Mesothelial cell of epicardium (in vitro differentiated cells): ENCODE measurements around the gene CHRM2. TPM values are rescaled to one million over a fixed set of nuclear protein-coding genes. Genes with fewer than 3 reads are reported as not detected.

ENCODE experiments used
- DNase-seq, 2 experiments: peaks; one replicate each; pipeline ENCODE4 v3.0.0; 2021; ENCODE audit warnings: low spot score in 2 of 2; ENCODE audit not compliant: unreplicated experiment in 2 of 2
- H3K27ac Mint-ChIP-seq: 2 replicates; pipeline ENCODE4 v1.8.0; 2021; ENCODE audit warnings: mixed read lengths
- H3K27me3 Mint-ChIP-seq: 2 replicates; pipeline ENCODE4 v1.8.0; 2021; ENCODE audit warnings: low read depth, mixed read lengths
- H3K36me3 Mint-ChIP-seq: 2 replicates; pipeline ENCODE4 v1.8.0; 2021; ENCODE audit warnings: mixed read lengths
- H3K4me1 Mint-ChIP-seq: 2 replicates; pipeline ENCODE4 v1.8.0; 2021; ENCODE audit warnings: mixed read lengths
- H3K4me3 Mint-ChIP-seq: 2 replicates; pipeline ENCODE4 v1.8.0; 2021; ENCODE audit warnings: mild to moderate bottlenecking, moderate library complexity, mixed read lengths
- H3K9me3 Mint-ChIP-seq: 2 replicates; pipeline ENCODE4 v1.8.0; 2021; ENCODE audit warnings: mixed read lengths
- CTCF ChIP-seq: fragments of 200-600 bp; sonication (generic); IDR thresholded peaks from one replicate; pipeline ENCODE4 v1.5.0; 2021; ENCODE audit warnings: antibody characterized with exemption; ENCODE audit not compliant: unreplicated experiment
- total RNA-seq: library from RNA; stranded (reverse); gene quantifications from 3 replicates; pipeline ENCODE4 v1.2.1, GENCODE V29; 2021

The CHRM2 gene
- total RNA-seq, 1 donor from 2014 or later, result 41.6 TPM

- H3K36me3 Mint-ChIP-seq, result peaks cover 36% of the 10 kb centered on the region
- H3K9me3 Mint-ChIP-seq, result peaks cover 11% of the 10 kb centered on the region
- peaks cover 12% of the 10 kb centered on the region for H3K4me1 Mint-ChIP-seq
- no peak overlapping the region for H3K27ac Mint-ChIP-seq
- no peaks in the 10 kb centered on the region for H3K27me3 Mint-ChIP-seq
- no peak for DNase-seq
- H3K4me3 Mint-ChIP-seq, result no peak overlapping the region
- TF ChIP-seq CTCF, result no peak
Measured at GRCh38 chr7:136957391-136957790, 88.9 kb downstream of the CHRM2 start.

DNA sequence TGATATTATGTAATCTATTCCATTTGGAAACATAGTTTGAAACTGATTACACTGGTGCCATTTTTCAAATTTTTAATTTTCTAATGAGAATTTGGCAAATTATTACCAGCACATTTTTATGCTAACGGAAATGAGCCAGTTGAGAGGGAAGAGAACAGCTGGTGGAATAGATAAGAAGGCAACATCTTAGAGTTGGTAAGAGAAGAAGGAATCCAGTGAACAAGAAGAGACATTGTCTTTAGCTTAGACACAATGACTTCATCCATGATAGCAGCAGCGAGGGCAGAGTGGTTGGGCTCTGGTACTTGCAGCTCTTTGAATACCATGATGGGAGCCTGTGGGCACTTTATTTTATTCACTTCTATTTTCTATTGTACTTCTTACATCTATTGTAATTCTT lies 89.6 kb downstream of the CHRM2 start:
- Mint-ChIP-seq H3K4me1 (peaks cover 15% of the 10 kb centered on the region), H3K27me3 (no peaks in the 10 kb centered on the region)

DNA sequence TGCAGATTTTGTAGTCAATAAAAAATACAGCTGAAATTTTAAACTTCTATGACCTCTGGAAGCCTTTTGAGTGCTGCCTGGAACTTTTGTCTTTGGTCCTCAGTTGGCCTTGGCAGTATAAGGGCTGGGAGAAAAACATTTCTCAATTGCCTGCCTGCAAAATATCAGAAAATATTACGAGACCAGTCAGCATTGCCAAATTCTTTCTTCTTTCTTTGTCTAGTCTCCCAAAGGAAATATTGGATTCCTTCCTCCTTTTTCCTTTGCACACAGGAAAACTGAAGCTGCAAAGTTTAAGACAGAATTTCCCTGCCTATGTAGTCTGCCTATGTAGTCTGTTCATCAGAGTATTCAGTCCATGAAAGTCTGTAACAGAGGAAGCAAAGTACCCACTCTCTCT lies 95.9 kb downstream of the CHRM2 start:
- TF ChIP-seq CTCF, result no peak
- H3K27me3 Mint-ChIP-seq, result no peaks in the 10 kb centered on the region
- no peak overlapping the region for H3K4me3 Mint-ChIP-seq
- H3K9me3 Mint-ChIP-seq, result peaks cover 1% of the 10 kb centered on the region
- DNase-seq, result no peak
- no peak overlapping the region for H3K27ac Mint-ChIP-seq
- H3K36me3 Mint-ChIP-seq, result peaks cover 9% of the 10 kb centered on the region
- H3K4me1 Mint-ChIP-seq, result peaks cover 15% of the 10 kb centered on the region

More for the DNA sequence above, 89.6 kb downstream of the CHRM2 start:
- TF ChIP-seq CTCF, result no peak
- Mint-ChIP-seq H3K36me3 (peaks cover 30% of the 10 kb centered on the region), H3K9me3 (peaks cover 5% of the 10 kb centered on the region), H3K4me3 (no peak overlapping the region), H3K27ac (no peak overlapping the region)
- no peak for DNase-seq

GRCh38 chr7:136966825-136967224 lies 98.4 kb downstream of the CHRM2 start:
- Mint-ChIP-seq H3K27ac (no peak overlapping the region), H3K4me1 (peaks cover 19% of the 10 kb centered on the region), H3K36me3 (peaks cover 8% of the 10 kb centered on the region), H3K9me3 (peaks cover 10% of the 10 kb centered on the region), H3K27me3 (no peaks in the 10 kb centered on the region), H3K4me3 (no peak overlapping the region)
- DNase-seq, result no peak
- TF ChIP-seq CTCF, result no peak

GRCh38 chr7:136969761-136970160 lies 101.3 kb downstream of the CHRM2 start:
- no peak for DNase-seq
- Mint-ChIP-seq H3K4me1 (peaks cover 14% of the 10 kb centered on the region), H3K27ac (no peak overlapping the region), H3K4me3 (no peak overlapping the region), H3K36me3 (peaks cover 12% of the 10 kb centered on the region), H3K9me3 (peaks cover 13% of the 10 kb centered on the region), H3K27me3 (no peaks in the 10 kb centered on the region)
- TF ChIP-seq CTCF, result no peak

- peaks cover 10% of the 10 kb centered on the region for H3K4me1 Mint-ChIP-seq
Measured at GRCh38 chr7:136971776-136972175, 103.3 kb downstream of the CHRM2 start.

More at GRCh38 chr7:136971776-136972175, 103.3 kb downstream of the CHRM2 start:
- Mint-ChIP-seq H3K27ac (peak overlapping the region; percentile 31), H3K4me3 (no peak overlapping the region), H3K36me3 (peaks cover 16% of the 10 kb centered on the region), H3K27me3 (no peaks in the 10 kb centered on the region), H3K9me3 (peaks cover 19% of the 10 kb centered on the region)
- no peak for TF ChIP-seq CTCF
- DNase-seq, result no peak
